MM.1S (cell line): ENCODE data around the gene MAP3K13.

Experiments
- EZH2 ChIP-seq: fragments of 300-600 bp; sonication (generic); optimal IDR thresholded peaks from 2 replicates; pipeline ENCODE3; 2017; ENCODE audit warnings: low read depth, mild to moderate bottlenecking, antibody characterized with exemption, low read length, mixed read lengths
- TF ChIP-seq, protein P1 (sequence below): fragments of 300-600 bp; sonication (generic); IDR thresholded peaks from 2 replicates; pipeline ENCODE4 v1.5.1; 2016; ENCODE audit warnings: antibody characterized with exemption, low read length, mixed read lengths

DNA sequence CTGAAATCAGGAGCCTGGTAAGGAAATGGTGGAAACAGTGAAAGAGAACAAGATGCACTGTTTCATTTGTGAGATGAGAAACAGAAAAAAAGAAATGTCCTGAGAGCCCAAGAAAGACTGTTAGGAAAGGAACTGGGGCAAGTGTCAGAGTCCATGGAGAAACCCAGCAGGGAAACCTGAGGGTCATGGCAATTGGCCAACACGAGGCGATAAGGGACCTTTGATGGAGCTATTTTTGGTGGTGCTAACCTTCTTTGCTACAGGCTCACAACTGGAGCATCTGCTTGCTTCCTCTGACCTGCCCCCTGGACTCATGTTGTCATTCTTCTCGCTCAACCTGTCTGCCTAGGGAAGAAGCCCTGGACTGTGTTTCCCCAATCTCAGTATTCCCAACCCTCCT is 140.1 kb downstream of the MAP3K13 start:
- no peak for TF ChIP-seq EZH2
- TF ChIP-seq, protein P1, sequence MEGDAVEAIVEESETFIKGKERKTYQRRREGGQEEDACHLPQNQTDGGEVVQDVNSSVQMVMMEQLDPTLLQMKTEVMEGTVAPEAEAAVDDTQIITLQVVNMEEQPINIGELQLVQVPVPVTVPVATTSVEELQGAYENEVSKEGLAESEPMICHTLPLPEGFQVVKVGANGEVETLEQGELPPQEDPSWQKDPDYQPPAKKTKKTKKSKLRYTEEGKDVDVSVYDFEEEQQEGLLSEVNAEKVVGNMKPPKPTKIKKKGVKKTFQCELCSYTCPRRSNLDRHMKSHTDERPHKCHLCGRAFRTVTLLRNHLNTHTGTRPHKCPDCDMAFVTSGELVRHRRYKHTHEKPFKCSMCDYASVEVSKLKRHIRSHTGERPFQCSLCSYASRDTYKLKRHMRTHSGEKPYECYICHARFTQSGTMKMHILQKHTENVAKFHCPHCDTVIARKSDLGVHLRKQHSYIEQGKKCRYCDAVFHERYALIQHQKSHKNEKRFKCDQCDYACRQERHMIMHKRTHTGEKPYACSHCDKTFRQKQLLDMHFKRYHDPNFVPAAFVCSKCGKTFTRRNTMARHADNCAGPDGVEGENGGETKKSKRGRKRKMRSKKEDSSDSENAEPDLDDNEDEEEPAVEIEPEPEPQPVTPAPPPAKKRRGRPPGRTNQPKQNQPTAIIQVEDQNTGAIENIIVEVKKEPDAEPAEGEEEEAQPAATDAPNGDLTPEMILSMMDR: no peak
